Stimulated activated CD4-positive, alpha-beta T cell treated with anti-CD3 and anti-CD28 coated beads, Interleukin-4, amount 100 ng/mL, for 1 hour (primary cell): ENCODE data around the gene ARL15.
A peak's percentile ranks its signal among the peaks of the same experiment; 100 is the strongest.
"Not testable (repeated sequence)": the region's sequence is repeated elsewhere in the genome, so short reads cannot be mapped to it uniquely, and the experiment has no call there.

ENCODE experiments used
- DNase-seq: peaks from one replicate; pipeline ENCODE4 v3.0.0-alpha.2; 2020

Gene ARL15

GRCh38 chr5:54310433-54311175 is at the start of gene ARL15:
TSS of gene ARL15 (minus strand) at chr5:54310573.
- peak; percentile 97 for DNase-seq

- no peak for DNase-seq
Observed at GRCh38 chr5:54360089-54360488, 49.7 kb upstream of the ARL15 start.

GRCh38 chr5:54357408-54358058 is 47.2 kb upstream of the ARL15 start:
- no peak for DNase-seq

- not testable (repeated sequence) for DNase-seq
Observed at GRCh38 chr5:54353933-54354564, 43.7 kb upstream of the ARL15 start.

- not testable (repeated sequence) for DNase-seq
Observed at GRCh38 chr5:54352580-54352979, 42.2 kb upstream of the ARL15 start.

GRCh38 chr5:54347221-54347865 is 37.0 kb upstream of the ARL15 start:
- DNase-seq, result no peak

- DNase-seq, result no peak
Observed at GRCh38 chr5:54344653-54345052, 34.3 kb upstream of the ARL15 start.

GRCh38 chr5:54341971-54342370 is 31.6 kb upstream of the ARL15 start:
- DNase-seq, result no peak

- DNase-seq, result no peak
Observed at GRCh38 chr5:54337523-54337922, 27.1 kb upstream of the ARL15 start.

GRCh38 chr5:54332720-54333119 is 22.3 kb upstream of the ARL15 start:
- DNase-seq, result no peak

GRCh38 chr5:54329731-54330709 is 19.6 kb upstream of the ARL15 start:
- DNase-seq, result no peak

- DNase-seq, result no peak
Observed at GRCh38 chr5:54326662-54327270, 16.4 kb upstream of the ARL15 start.

- no peak for DNase-seq
Observed at GRCh38 chr5:54325610-54326311, 15.4 kb upstream of the ARL15 start.

- no peak for DNase-seq
Observed at GRCh38 chr5:54325272-54325609, 14.9 kb upstream of the ARL15 start.

- no peak for DNase-seq
Observed at GRCh38 chr5:54324651-54325271, 14.4 kb upstream of the ARL15 start.

- DNase-seq, result no peak
Observed at GRCh38 chr5:54323495-54323894, 13.1 kb upstream of the ARL15 start.

- no peak for DNase-seq
Observed at GRCh38 chr5:54320256-54320655, 9.9 kb upstream of the ARL15 start.

- no peak for DNase-seq
Observed at GRCh38 chr5:54317511-54318260, 7.3 kb upstream of the ARL15 start.

GRCh38 chr5:54315736-54316528 is 5.6 kb upstream of the ARL15 start:
- no peak for DNase-seq
